CD4-positive, alpha-beta T cell treated with Interleukin-12 subunit alpha and Interleukin-12 subunit beta, for 1 hour (primary cell): ENCODE results near the gene AEN.

Experiments
- DNase-seq: peaks from one replicate; pipeline ENCODE4 v3.0.0-alpha.2; 2020

The AEN gene

GRCh38 chr15:88680241-88681001, 59.3 kb downstream of the AEN start:
- DNase-seq, result no peak

- no peak for DNase-seq
These were observed 60.6 kb downstream of the AEN start for GRCh38 chr15:88681610-88682221.
